HepG2 (cell line): ENCODE data around the gene SBK2. TPM values are rescaled to one million over a fixed set of nuclear protein-coding genes. Genes with fewer than 3 reads are reported as not detected.

ENCODE experiments used
- ASH2L ChIP-seq: fragments of 300-600, 200-600 bp; sonication (generic); IDR thresholded peaks from 2 replicates; pipeline ENCODE4 v1.7.0; 2017; ENCODE audit warnings: low read depth, mild to moderate bottlenecking, moderate library complexity, mixed read lengths, low read length; ENCODE audit not compliant: insufficient read length
- CENPX ChIP-seq: sonication (generic); formaldehyde crosslinking; IDR thresholded peaks from 2 replicates; pipeline ENCODE4 v1.9.0; 2021; ENCODE audit warnings: mild to moderate bottlenecking, missing genetic modification reagents, moderate library complexity
- EEA1 ChIP-seq: sonication (generic); formaldehyde crosslinking; IDR thresholded peaks from 2 replicates; pipeline ENCODE4 v1.5.1; 2020; ENCODE audit warnings: mild to moderate bottlenecking, missing genetic modification reagents, borderline replicate concordance
- FOSL1 ChIP-seq: sonication (generic); formaldehyde crosslinking; IDR thresholded peaks from 2 replicates; pipeline ENCODE4 v1.9.0; 2021; ENCODE audit warnings: missing genetic modification reagents, borderline replicate concordance
- HNRNPL ChIP-seq: fragments of 200-400 bp; formaldehyde crosslinking; IDR thresholded peaks from 2 replicates; pipeline ENCODE4 v1.6.1; 2017; ENCODE audit warnings: mild to moderate bottlenecking, low read depth, low read length
- JUNB ChIP-seq: sonication (generic); formaldehyde crosslinking; IDR thresholded peaks from 2 replicates; pipeline ENCODE4 v1.8.0; 2022; ENCODE audit warnings: missing genetic modification reagents, mild to moderate bottlenecking, borderline replicate concordance
- KAT8 ChIP-seq: IDR thresholded peaks from 2 replicates; pipeline ENCODE4 v1.6.1; 2016; ENCODE audit warnings: missing genetic modification reagents, missing compliant biosample characterization
- NFYB ChIP-seq: sonication (generic); formaldehyde crosslinking; IDR thresholded peaks from 2 replicates; pipeline ENCODE4 v1.4.0; 2020; ENCODE audit warnings: missing genetic modification reagents
- TARDBP ChIP-seq: sonication (generic); formaldehyde crosslinking; IDR thresholded peaks from 2 replicates; pipeline ENCODE4 v1.8.0; 2022; ENCODE audit warnings: mild to moderate bottlenecking, missing genetic modification reagents
- THAP11 ChIP-seq: IDR thresholded peaks from 2 replicates; pipeline ENCODE4 v1.6.1; 2016; ENCODE audit warnings: missing biosample characterization, missing genetic modification reagents
- ZNF282 ChIP-seq: fragments of 450-650 bp; IDR thresholded peaks from 2 replicates; pipeline ENCODE4 v1.6.1; 2018; ENCODE audit not compliant: partially characterized antibody
- ZNF326 ChIP-seq: sonication (generic); formaldehyde crosslinking; IDR thresholded peaks from 2 replicates; pipeline ENCODE4 v1.4.0; 2020; ENCODE audit warnings: missing genetic modification reagents, borderline replicate concordance
- ZNF367 ChIP-seq: sonication (generic); formaldehyde crosslinking; IDR thresholded peaks from 2 replicates; pipeline ENCODE4 v1.4.0; 2020; ENCODE audit warnings: missing genetic modification reagents, borderline replicate concordance
- ZNF460 ChIP-seq: sonication (generic); formaldehyde crosslinking; IDR thresholded peaks from 2 replicates; pipeline ENCODE4 v1.5.1; 2020; ENCODE audit warnings: missing genetic modification reagents, mild to moderate bottlenecking, borderline replicate concordance
- ZNF709 ChIP-seq: sonication (generic); formaldehyde crosslinking; IDR thresholded peaks from 2 replicates; pipeline ENCODE4 v1.5.0; 2020; ENCODE audit warnings: mild to moderate bottlenecking, missing genetic modification reagents
- ZSCAN20 ChIP-seq: sonication (generic); formaldehyde crosslinking; IDR thresholded peaks from 2 replicates; pipeline ENCODE4 v1.4.0; 2020; ENCODE audit warnings: missing genetic modification reagents, mild to moderate bottlenecking, borderline replicate concordance
- polyA plus RNA-seq, 8 experiments: library from polyadenylated mRNA; depleted of rRNA in 3 of 8; stranded (reverse) in 7 of 8; unstranded in 1 of 8; fragments of >200 nt; fragmentation: Illumina TruSeq in 4 of 8; extraction: Trizol in 4 of 8; gene quantifications; 2 replicates each; pipeline versions ENCODE4 v1.2.1 to v1.2.3, GENCODE V29; 2011 to 2016; ENCODE audit warnings: low read depth in 4 of 8, missing spikeins in 1 of 8, mixed read lengths in 1 of 8; ENCODE audit not compliant: insufficient read depth in 1 of 8
- total RNA-seq, 5 experiments: library from RNA; depleted of rRNA; stranded (reverse); fragments of >200 nt; fragmentation: Illumina TruSeq; extraction: Trizol; gene quantifications; 2 replicates each; pipeline ENCODE4 v1.2.3, GENCODE V29; 2016; ENCODE audit warnings: low read depth in 1 of 5
- TF ChIP-seq, protein P1 (sequence below): sonication (generic); formaldehyde crosslinking; IDR thresholded peaks from 2 replicates; pipeline ENCODE4 v1.4.0; 2020; ENCODE audit warnings: low read depth, missing genetic modification reagents
- TF ChIP-seq, protein P2 (sequence below): sonication (generic); formaldehyde crosslinking; IDR thresholded peaks from 2 replicates; pipeline ENCODE4 v1.4.0; 2020; ENCODE audit warnings: mild to moderate bottlenecking, missing genetic modification reagents
- TF ChIP-seq, protein P3 (sequence below): sonication (generic); formaldehyde crosslinking; IDR thresholded peaks from 2 replicates; pipeline ENCODE4 v1.5.1; 2020; ENCODE audit warnings: mild to moderate bottlenecking, missing genetic modification reagents, moderate library complexity

Gene SBK2
- total and polyA plus RNA-seq, 2 of the 13 experiments (the other 11 are each of a cell fraction or from before 2014, with no cell fraction given), result 0.24 TPM; not detected in 1

DNA sequence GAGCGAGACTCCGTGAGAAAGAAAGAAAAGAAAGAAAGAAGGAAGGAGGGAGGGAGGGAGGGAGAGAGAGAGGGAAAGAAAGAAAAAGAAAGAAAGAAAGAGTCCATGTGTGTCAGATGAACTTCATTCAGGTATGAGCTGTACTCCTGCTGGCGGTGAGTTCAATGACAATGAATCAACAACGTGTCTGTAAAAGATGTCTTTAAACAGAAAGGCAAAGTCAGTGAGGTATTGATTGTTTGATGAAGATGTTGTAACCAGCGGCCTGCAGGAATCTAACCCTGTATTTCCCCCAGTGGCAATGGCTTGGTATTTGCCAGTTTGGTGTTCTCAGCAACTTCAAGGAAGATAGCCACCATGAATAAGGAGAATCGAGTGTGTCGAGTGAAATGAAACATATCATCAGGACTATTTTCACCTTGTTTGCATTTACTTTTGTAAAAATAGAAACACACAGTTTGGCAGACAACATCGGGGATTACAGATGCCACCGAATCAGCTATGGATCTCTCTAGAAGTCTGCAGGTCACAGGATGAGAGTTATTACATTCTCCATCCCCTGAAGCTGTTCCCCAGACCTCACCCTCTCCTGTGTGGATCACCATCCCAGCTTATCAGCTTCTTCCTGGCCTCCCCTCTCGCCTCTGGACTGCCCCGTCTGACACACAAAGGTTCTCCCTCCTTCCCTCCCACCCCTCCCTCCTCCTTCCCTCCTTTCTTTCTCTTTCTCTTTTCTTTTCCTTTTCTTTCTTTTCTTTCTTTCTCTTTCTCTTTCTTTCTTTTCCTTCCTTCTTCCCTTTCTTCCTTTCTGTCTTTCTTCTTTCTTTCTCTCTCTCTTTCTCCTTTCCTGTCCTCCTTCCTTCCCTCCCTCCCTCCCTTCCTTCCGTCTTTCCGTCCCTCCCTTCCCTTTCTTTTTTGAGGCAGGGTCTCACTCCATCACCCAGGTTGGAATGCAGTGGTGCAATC is 16.6 kb upstream of the SBK2 start (continued):
- TF ChIP-seq, protein P1, sequence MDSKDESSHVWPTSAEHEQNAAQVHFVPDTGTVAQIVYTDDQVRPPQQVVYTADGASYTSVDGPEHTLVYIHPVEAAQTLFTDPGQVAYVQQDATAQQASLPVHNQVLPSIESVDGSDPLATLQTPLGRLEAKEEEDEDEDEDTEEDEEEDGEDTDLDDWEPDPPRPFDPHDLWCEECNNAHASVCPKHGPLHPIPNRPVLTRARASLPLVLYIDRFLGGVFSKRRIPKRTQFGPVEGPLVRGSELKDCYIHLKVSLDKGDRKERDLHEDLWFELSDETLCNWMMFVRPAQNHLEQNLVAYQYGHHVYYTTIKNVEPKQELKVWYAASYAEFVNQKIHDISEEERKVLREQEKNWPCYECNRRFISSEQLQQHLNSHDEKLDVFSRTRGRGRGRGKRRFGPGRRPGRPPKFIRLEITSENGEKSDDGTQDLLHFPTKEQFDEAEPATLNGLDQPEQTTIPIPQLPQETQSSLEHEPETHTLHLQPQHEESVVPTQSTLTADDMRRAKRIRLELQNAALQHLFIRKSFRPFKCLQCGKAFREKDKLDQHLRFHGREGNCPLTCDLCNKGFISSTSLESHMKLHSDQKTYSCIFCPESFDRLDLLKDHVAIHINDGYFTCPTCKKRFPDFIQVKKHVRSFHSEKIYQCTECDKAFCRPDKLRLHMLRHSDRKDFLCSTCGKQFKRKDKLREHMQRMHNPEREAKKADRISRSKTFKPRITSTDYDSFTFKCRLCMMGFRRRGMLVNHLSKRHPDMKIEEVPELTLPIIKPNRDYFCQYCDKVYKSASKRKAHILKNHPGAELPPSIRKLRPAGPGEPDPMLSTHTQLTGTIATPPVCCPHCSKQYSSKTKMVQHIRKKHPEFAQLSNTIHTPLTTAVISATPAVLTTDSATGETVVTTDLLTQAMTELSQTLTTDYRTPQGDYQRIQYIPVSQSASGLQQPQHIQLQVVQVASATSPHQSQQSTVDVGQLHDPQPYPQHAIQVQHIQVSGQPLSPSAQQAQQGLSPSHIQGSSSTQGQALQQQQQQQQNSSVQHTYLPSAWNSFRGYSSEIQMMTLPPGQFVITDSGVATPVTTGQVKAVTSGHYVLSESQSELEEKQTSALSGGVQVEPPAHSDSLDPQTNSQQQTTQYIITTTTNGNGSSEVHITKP, result 0 out of 2 replicates have a peak, but pooled peaks have one; percentile 57
- TF ChIP-seq ZNF282, result no peak
- TF ChIP-seq ZNF460 (CRISPR knock-in tag), result no peak
- no peak for TF ChIP-seq FOSL1 (CRISPR knock-in tag)
- 0 out of 2 replicates have a peak, but pooled peaks have one; percentile 27 for TF ChIP-seq TARDBP (CRISPR knock-in tag)
- TF ChIP-seq CENPX (CRISPR knock-in tag), result no peak
- TF ChIP-seq, protein P2, sequence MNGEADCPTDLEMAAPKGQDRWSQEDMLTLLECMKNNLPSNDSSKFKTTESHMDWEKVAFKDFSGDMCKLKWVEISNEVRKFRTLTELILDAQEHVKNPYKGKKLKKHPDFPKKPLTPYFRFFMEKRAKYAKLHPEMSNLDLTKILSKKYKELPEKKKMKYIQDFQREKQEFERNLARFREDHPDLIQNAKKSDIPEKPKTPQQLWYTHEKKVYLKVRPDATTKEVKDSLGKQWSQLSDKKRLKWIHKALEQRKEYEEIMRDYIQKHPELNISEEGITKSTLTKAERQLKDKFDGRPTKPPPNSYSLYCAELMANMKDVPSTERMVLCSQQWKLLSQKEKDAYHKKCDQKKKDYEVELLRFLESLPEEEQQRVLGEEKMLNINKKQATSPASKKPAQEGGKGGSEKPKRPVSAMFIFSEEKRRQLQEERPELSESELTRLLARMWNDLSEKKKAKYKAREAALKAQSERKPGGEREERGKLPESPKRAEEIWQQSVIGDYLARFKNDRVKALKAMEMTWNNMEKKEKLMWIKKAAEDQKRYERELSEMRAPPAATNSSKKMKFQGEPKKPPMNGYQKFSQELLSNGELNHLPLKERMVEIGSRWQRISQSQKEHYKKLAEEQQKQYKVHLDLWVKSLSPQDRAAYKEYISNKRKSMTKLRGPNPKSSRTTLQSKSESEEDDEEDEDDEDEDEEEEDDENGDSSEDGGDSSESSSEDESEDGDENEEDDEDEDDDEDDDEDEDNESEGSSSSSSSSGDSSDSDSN (CRISPR knock-in tag), result peak; percentile 32; the same call in 1 of the 2 replicates
- TF ChIP-seq THAP11 (CRISPR knock-in tag), result peak; percentile 58
- no peak for TF ChIP-seq JUNB (CRISPR knock-in tag)
- no peak for TF ChIP-seq ZNF326
- TF ChIP-seq NFYB (CRISPR knock-in tag), result no peak
- TF ChIP-seq EEA1 (CRISPR knock-in tag), result no peak
- TF ChIP-seq HNRNPL, result no peak
- no peak for TF ChIP-seq ZNF367 (CRISPR knock-in tag)
- TF ChIP-seq, protein P3, sequence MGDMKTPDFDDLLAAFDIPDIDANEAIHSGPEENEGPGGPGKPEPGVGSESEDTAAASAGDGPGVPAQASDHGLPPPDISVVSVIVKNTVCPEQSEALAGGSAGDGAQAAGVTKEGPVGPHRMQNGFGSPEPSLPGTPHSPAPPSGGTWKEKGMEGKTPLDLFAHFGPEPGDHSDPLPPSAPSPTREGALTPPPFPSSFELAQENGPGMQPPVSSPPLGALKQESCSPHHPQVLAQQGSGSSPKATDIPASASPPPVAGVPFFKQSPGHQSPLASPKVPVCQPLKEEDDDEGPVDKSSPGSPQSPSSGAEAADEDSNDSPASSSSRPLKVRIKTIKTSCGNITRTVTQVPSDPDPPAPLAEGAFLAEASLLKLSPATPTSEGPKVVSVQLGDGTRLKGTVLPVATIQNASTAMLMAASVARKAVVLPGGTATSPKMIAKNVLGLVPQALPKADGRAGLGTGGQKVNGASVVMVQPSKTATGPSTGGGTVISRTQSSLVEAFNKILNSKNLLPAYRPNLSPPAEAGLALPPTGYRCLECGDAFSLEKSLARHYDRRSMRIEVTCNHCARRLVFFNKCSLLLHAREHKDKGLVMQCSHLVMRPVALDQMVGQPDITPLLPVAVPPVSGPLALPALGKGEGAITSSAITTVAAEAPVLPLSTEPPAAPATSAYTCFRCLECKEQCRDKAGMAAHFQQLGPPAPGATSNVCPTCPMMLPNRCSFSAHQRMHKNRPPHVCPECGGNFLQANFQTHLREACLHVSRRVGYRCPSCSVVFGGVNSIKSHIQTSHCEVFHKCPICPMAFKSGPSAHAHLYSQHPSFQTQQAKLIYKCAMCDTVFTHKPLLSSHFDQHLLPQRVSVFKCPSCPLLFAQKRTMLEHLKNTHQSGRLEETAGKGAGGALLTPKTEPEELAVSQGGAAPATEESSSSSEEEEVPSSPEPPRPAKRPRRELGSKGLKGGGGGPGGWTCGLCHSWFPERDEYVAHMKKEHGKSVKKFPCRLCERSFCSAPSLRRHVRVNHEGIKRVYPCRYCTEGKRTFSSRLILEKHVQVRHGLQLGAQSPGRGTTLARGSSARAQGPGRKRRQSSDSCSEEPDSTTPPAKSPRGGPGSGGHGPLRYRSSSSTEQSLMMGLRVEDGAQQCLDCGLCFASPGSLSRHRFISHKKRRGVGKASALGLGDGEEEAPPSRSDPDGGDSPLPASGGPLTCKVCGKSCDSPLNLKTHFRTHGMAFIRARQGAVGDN, result no peak
- TF ChIP-seq ASH2L, result no peak
- peak; percentile 37 for TF ChIP-seq KAT8 (CRISPR knock-in tag)
- TF ChIP-seq ZSCAN20 (CRISPR knock-in tag), result no peak
- no peak for TF ChIP-seq ZNF709 (CRISPR knock-in tag)
